SK-N-SH (cell line): ENCODE data around the gene RFTN1.

ENCODE experiments used
- POLR2AphosphoS5 ChIP-seq: IDR thresholded peaks from 2 replicates; pipeline ENCODE4 v1.6.1; 2012; ENCODE audit warnings: low read depth, low read length
- TAF1 ChIP-seq: IDR thresholded peaks from 2 replicates; pipeline ENCODE4 v1.6.1; 2012; ENCODE audit warnings: low read depth, mild to moderate bottlenecking, low read length, moderate library complexity, borderline replicate concordance
- TF ChIP-seq, protein P1 (sequence below): fragments of 200-600 bp; sonication (generic); IDR thresholded peaks from 2 replicates; pipeline ENCODE4 v1.6.1; 2017; ENCODE audit warnings: antibody characterized with exemption, mild to moderate bottlenecking, moderate library complexity

DNA sequence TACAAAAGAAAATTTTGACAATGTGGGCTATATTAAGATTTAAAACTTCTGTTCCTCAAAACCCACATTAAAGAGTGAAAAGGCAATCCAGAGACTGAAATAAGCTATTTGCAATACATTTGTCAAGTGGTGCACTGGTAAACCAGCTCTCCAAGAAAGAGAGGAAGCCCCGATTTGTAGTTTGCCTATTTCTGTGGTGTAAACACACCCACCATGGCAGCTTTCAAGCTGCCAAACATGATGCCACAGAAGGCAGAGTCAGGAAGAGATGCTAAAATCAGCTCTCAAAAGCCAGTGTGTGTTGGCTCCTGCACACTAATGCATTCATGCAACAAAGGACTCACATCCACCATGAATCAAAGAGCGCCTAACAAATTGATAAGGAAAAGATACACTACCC is 17.5 kb downstream of the RFTN1 start:
- TF ChIP-seq, protein P1, sequence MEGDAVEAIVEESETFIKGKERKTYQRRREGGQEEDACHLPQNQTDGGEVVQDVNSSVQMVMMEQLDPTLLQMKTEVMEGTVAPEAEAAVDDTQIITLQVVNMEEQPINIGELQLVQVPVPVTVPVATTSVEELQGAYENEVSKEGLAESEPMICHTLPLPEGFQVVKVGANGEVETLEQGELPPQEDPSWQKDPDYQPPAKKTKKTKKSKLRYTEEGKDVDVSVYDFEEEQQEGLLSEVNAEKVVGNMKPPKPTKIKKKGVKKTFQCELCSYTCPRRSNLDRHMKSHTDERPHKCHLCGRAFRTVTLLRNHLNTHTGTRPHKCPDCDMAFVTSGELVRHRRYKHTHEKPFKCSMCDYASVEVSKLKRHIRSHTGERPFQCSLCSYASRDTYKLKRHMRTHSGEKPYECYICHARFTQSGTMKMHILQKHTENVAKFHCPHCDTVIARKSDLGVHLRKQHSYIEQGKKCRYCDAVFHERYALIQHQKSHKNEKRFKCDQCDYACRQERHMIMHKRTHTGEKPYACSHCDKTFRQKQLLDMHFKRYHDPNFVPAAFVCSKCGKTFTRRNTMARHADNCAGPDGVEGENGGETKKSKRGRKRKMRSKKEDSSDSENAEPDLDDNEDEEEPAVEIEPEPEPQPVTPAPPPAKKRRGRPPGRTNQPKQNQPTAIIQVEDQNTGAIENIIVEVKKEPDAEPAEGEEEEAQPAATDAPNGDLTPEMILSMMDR = no peak
- TF ChIP-seq TAF1 (no peak), POLR2AphosphoS5 (no peak)
